Measurements from ENCODE around the gene SLFN12L. TPM values are rescaled to one million over a fixed set of nuclear protein-coding genes. Genes with fewer than 3 reads are reported as not detected.

Gene SLFN12L
- total RNA-seq, 1 experiment from 2014 or later: 0.13 TPM

DNA sequence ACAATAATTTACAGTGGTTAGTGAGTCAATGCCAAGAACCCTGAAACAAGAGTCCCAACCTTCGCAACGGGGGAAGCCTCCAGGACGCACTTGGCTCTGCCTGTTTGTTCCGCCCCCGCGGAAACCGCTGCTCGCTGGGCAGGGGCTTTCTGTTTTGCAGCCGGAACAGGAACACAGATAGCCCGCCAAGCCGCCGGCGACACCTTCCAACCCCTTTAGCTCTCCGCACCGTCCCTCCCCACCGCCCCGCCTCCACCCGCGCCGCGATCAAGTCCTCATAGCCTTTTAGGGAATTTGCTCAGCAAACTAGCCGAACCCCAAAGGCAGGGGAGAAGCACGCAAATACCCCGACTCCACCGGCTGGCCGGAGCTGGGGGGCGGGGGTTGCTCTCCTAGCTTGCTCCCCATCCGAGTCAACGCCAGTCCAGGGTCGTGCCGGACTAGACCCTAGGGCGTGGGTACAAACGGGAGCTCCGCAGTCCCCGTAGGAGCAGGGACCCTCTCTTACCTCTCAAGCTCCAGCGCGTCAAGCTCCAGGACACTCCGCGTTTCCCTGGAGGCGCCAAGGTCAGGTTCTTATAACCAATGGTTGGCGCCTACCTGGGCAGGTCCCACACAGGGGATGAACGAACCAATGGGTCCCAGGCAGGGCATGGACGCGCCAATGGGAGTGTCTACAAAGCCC is 89.1 kb downstream of the SLFN12L start, which contains the start of gene SLFN13:
Gene SLFN13 (minus strand): TSS at position 553 of the 685 bp plus-strand sequence. CDS start 3,086 bp downstream, outside the sequence.
- POLR2A ChIA-PET: interaction anchor here (0.7 to 2.9 kb wide), 8 partner anchors 12 to 205 kb away, joined by 3 to 32 read pairs (median 4); partner anchors contain the start of genes SLFN11, SLFN12 and SLFN5
- H3K27ac Mint-ChIP-seq: peak within 1 kb of the TSS; percentile 52; the same call in 1 of the 2 replicates
- H3K4me3 Mint-ChIP-seq: peak within 1 kb of the TSS; percentile 79
- DNase-seq (ENCODE audit: low spot score) (peak; percentile 85), ATAC-seq (peak; percentile 94)
- H3K36me3 Mint-ChIP-seq: peaks cover 3% of the 10 kb centered on the region; the same call in 1 of the 2 replicates
- H3K9me3 Mint-ChIP-seq: no peaks in the 10 kb centered on the region
- H3K4me1 Mint-ChIP-seq: peaks cover 26% of the 10 kb centered on the region
- peaks cover 99% of the 10 kb centered on the region for H3K27me3 Mint-ChIP-seq (ENCODE audit: low read depth)
- CTCF ChIA-PET: interaction anchor here (0.6 to 2.3 kb wide), 8 partner anchors 9 to 977 kb away, joined by 3 to 14 read pairs (median 3); partner anchors contain the start of gene SLFN12
- TF ChIP-seq EMX1 (CRISPR knock-in tag; IDR thresholded peaks at IDR 0.05): no peak
- peak; percentile 78; the same call in 1 of the 2 replicates for TF ChIP-seq ZBTB43 (CRISPR knock-in tag; IDR thresholded peaks at IDR 0.05)
- TF ChIP-seq, protein P1, sequence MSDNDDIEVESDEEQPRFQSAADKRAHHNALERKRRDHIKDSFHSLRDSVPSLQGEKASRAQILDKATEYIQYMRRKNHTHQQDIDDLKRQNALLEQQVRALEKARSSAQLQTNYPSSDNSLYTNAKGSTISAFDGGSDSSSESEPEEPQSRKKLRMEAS (CRISPR knock-in tag; IDR thresholded peaks at IDR 0.05): peak; percentile 95
- peak; percentile 90; the same call in 1 of the 2 replicates for TF ChIP-seq ZNF232 (CRISPR knock-in tag; IDR thresholded peaks at IDR 0.05)
- peak; percentile 63 for TF ChIP-seq NFYB (CRISPR knock-in tag; conservative IDR thresholded peaks at IDR 0.05; ENCODE audit: low read depth)
- TF ChIP-seq, protein P2, sequence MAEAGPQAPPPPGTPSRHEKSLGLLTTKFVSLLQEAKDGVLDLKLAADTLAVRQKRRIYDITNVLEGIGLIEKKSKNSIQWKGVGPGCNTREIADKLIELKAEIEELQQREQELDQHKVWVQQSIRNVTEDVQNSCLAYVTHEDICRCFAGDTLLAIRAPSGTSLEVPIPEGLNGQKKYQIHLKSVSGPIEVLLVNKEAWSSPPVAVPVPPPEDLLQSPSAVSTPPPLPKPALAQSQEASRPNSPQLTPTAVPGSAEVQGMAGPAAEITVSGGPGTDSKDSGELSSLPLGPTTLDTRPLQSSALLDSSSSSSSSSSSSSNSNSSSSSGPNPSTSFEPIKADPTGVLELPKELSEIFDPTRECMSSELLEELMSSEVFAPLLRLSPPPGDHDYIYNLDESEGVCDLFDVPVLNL (CRISPR knock-in tag; IDR thresholded peaks at IDR 0.05; ENCODE audit: borderline replicate concordance, low read depth): no peak; the same call in 1 of the 2 replicates
- no peak for TF ChIP-seq USF2 (CRISPR knock-in tag; IDR thresholded peaks at IDR 0.05)
- TF ChIP-seq, protein P3, sequence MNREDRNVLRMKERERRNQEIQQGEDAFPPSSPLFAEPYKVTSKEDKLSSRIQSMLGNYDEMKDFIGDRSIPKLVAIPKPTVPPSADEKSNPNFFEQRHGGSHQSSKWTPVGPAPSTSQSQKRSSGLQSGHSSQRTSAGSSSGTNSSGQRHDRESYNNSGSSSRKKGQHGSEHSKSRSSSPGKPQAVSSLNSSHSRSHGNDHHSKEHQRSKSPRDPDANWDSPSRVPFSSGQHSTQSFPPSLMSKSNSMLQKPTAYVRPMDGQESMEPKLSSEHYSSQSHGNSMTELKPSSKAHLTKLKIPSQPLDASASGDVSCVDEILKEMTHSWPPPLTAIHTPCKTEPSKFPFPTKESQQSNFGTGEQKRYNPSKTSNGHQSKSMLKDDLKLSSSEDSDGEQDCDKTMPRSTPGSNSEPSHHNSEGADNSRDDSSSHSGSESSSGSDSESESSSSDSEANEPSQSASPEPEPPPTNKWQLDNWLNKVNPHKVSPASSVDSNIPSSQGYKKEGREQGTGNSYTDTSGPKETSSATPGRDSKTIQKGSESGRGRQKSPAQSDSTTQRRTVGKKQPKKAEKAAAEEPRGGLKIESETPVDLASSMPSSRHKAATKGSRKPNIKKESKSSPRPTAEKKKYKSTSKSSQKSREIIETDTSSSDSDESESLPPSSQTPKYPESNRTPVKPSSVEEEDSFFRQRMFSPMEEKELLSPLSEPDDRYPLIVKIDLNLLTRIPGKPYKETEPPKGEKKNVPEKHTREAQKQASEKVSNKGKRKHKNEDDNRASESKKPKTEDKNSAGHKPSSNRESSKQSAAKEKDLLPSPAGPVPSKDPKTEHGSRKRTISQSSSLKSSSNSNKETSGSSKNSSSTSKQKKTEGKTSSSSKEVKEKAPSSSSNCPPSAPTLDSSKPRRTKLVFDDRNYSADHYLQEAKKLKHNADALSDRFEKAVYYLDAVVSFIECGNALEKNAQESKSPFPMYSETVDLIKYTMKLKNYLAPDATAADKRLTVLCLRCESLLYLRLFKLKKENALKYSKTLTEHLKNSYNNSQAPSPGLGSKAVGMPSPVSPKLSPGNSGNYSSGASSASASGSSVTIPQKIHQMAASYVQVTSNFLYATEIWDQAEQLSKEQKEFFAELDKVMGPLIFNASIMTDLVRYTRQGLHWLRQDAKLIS (CRISPR knock-in tag; IDR thresholded peaks at IDR 0.05; ENCODE audit: borderline replicate concordance): no peak
- TF ChIP-seq OVOL2 (CRISPR knock-in tag; IDR thresholded peaks at IDR 0.05; ENCODE audit: borderline replicate concordance): no peak
- no peak for TF ChIP-seq CBFB (CRISPR knock-in tag; IDR thresholded peaks at IDR 0.05; ENCODE audit: low read depth)
- TF ChIP-seq NFATC4 (CRISPR knock-in tag; IDR thresholded peaks at IDR 0.05): no peak
- peak; percentile 89; the same call in 1 of the 2 replicates for TF ChIP-seq SMAD3 (CRISPR knock-in tag; IDR thresholded peaks at IDR 0.05; ENCODE audit: borderline replicate concordance)
- TF ChIP-seq SOX15 (CRISPR knock-in tag; IDR thresholded peaks at IDR 0.05): no peak
- 0 out of 2 replicates have a peak, but pooled peaks have one; percentile 19 for TF ChIP-seq ZNF138 (CRISPR knock-in tag; conservative IDR thresholded peaks at IDR 0.05)
- no peak for TF ChIP-seq MXD4 (CRISPR knock-in tag; IDR thresholded peaks at IDR 0.05; ENCODE audit: borderline replicate concordance)
- no peak; the same call in 1 of the 2 replicates for TF ChIP-seq TP53 (CRISPR knock-in tag; IDR thresholded peaks at IDR 0.05)
- TF ChIP-seq E2F5 (CRISPR knock-in tag; IDR thresholded peaks at IDR 0.05): peak; percentile 83
- no peak for TF ChIP-seq JUN (CRISPR knock-in tag; IDR thresholded peaks at IDR 0.05)
- peak; percentile 73; the same call in 1 of the 2 replicates for TF ChIP-seq TCF7 (CRISPR knock-in tag; IDR thresholded peaks at IDR 0.05; ENCODE audit: low read depth)
- TF ChIP-seq, protein P4, sequence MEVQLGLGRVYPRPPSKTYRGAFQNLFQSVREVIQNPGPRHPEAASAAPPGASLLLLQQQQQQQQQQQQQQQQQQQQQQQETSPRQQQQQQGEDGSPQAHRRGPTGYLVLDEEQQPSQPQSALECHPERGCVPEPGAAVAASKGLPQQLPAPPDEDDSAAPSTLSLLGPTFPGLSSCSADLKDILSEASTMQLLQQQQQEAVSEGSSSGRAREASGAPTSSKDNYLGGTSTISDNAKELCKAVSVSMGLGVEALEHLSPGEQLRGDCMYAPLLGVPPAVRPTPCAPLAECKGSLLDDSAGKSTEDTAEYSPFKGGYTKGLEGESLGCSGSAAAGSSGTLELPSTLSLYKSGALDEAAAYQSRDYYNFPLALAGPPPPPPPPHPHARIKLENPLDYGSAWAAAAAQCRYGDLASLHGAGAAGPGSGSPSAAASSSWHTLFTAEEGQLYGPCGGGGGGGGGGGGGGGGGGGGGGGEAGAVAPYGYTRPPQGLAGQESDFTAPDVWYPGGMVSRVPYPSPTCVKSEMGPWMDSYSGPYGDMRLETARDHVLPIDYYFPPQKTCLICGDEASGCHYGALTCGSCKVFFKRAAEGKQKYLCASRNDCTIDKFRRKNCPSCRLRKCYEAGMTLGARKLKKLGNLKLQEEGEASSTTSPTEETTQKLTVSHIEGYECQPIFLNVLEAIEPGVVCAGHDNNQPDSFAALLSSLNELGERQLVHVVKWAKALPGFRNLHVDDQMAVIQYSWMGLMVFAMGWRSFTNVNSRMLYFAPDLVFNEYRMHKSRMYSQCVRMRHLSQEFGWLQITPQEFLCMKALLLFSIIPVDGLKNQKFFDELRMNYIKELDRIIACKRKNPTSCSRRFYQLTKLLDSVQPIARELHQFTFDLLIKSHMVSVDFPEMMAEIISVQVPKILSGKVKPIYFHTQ (CRISPR knock-in tag; IDR thresholded peaks at IDR 0.05): no peak
- no peak for TF ChIP-seq RELA (CRISPR knock-in tag; IDR thresholded peaks at IDR 0.05; ENCODE audit: borderline replicate concordance)
- TF ChIP-seq NR1H2 (CRISPR knock-in tag; IDR thresholded peaks at IDR 0.05): 0 out of 2 replicates have a peak, but pooled peaks have one; percentile 33
- TF ChIP-seq E2F1 (CRISPR knock-in tag; IDR thresholded peaks at IDR 0.05): peak; percentile 70; the same call in 1 of the 2 replicates

Data from WTC11 (cell line).